GM18507 (cell line): ENCODE results near the gene KRTAP5-10.
"Not testable (repeated sequence)": the region's sequence is repeated elsewhere in the genome, so short reads cannot be mapped to it uniquely, and the experiment has no call there.

Experiments
- DNase-seq: peaks from one replicate; pipeline ENCODE4 v3.0.0; 2011; ENCODE audit warnings: low read depth; ENCODE audit not compliant: insufficient read length; ENCODE audit errors: extremely low spot score
- FAIRE-seq: peaks from 2 replicates; lab custom pipeline; 2011; peaks lifted over from hg19 to GRCh38; lab: Jason Lieb, UNC

The KRTAP5-10 gene

GRCh38 chr11:71540521-71541304 lies 24.6 kb upstream of the KRTAP5-10 start:
- FAIRE-seq: peak; percentile 38
- not testable (repeated sequence) for DNase-seq

GRCh38 chr11:71542382-71542781 lies 23.0 kb upstream of the KRTAP5-10 start:
- FAIRE-seq: no peak
- DNase-seq: no peak

GRCh38 chr11:71542879-71543777 lies 22.2 kb upstream of the KRTAP5-10 start:
- no peak for FAIRE-seq

GRCh38 chr11:71543866-71544265 lies 21.5 kb upstream of the KRTAP5-10 start:
- DNase-seq: no peak
- FAIRE-seq: no peak

More at GRCh38 chr11:71542879-71543777, 22.2 kb upstream of the KRTAP5-10 start:
- no peak for DNase-seq

- DNase-seq: no peak
- no peak for FAIRE-seq
These were observed 20.7 kb upstream of the KRTAP5-10 start for GRCh38 chr11:71544525-71545214.

GRCh38 chr11:71545405-71545966 lies 19.9 kb upstream of the KRTAP5-10 start:
- FAIRE-seq (no peak), DNase-seq (no peak)

- no peak for FAIRE-seq
- no peak for DNase-seq
These were observed 17.2 kb upstream of the KRTAP5-10 start, which contains the start of gene KRTAP5-9 for GRCh38 chr11:71548120-71548519. Gene KRTAP5-9, plus strand, starts transcription at chr11:71548420. Its CDS starts 238 bp downstream, at chr11:71548658.

- FAIRE-seq (no peak), DNase-seq (no peak)
These were observed 16.6 kb upstream of the KRTAP5-10 start for GRCh38 chr11:71548716-71549151.

GRCh38 chr11:71551711-71552110 lies 13.7 kb upstream of the KRTAP5-10 start:
- FAIRE-seq (no peak), DNase-seq (no peak)

- no peak for FAIRE-seq
These were observed 10.4 kb upstream of the KRTAP5-10 start for GRCh38 chr11:71554996-71555395.

GRCh38 chr11:71555508-71555907 lies 9.9 kb upstream of the KRTAP5-10 start:
- FAIRE-seq (no peak), DNase-seq (no peak)

More at GRCh38 chr11:71554996-71555395, 10.4 kb upstream of the KRTAP5-10 start:
- DNase-seq: no peak

GRCh38 chr11:71556018-71556417 lies 9.3 kb upstream of the KRTAP5-10 start:
- DNase-seq (no peak), FAIRE-seq (no peak)

GRCh38 chr11:71557257-71557656 lies 8.1 kb upstream of the KRTAP5-10 start:
- FAIRE-seq (no peak), DNase-seq (no peak)

- no peak for FAIRE-seq
- DNase-seq: no peak
These were observed 6.4 kb upstream of the KRTAP5-10 start for GRCh38 chr11:71558996-71559395.

- DNase-seq (no peak), FAIRE-seq (no peak)
These were observed 3.2 kb upstream of the KRTAP5-10 start for GRCh38 chr11:71562120-71562519.

- DNase-seq (peak; percentile 26), FAIRE-seq (no peak)
These were observed 2.0 kb upstream of the KRTAP5-10 start for GRCh38 chr11:71563406-71563805.

- no peak for FAIRE-seq
- DNase-seq: no peak
These were observed 933 bp upstream of the KRTAP5-10 start for GRCh38 chr11:71564430-71564829.

- no peak for FAIRE-seq
- DNase-seq: no peak
These were observed 788 bp downstream of the KRTAP5-10 start for GRCh38 chr11:71566081-71566620.
